Measurements from ENCODE around the gene DDX56.

Gene DDX56

DNA sequence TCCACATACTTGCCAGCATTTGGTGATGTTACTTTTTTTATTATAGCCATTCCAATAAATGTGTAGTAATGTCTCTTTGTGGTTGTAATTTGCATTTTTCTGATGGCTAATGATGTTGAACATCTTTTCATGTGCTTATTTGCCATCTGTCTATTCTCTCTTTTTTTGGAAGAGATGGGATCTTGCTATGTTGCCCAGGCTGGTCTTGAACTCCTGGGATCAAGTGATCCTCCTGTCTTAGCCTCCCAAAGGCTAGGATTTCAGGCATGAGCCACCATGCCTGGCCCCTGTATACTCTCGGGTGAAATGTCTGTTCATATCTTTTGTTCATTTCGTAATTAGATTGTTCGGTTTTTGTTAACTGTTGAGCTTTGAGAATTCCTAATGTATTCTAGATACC is 36.1 kb upstream of the DDX56 start:
- TF ChIP-seq, protein P1, sequence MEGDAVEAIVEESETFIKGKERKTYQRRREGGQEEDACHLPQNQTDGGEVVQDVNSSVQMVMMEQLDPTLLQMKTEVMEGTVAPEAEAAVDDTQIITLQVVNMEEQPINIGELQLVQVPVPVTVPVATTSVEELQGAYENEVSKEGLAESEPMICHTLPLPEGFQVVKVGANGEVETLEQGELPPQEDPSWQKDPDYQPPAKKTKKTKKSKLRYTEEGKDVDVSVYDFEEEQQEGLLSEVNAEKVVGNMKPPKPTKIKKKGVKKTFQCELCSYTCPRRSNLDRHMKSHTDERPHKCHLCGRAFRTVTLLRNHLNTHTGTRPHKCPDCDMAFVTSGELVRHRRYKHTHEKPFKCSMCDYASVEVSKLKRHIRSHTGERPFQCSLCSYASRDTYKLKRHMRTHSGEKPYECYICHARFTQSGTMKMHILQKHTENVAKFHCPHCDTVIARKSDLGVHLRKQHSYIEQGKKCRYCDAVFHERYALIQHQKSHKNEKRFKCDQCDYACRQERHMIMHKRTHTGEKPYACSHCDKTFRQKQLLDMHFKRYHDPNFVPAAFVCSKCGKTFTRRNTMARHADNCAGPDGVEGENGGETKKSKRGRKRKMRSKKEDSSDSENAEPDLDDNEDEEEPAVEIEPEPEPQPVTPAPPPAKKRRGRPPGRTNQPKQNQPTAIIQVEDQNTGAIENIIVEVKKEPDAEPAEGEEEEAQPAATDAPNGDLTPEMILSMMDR (IDR thresholded peaks at IDR 0.05), result no peak
- peaks cover 36% of the 10 kb centered on the region for H3K36me3 Mint-ChIP-seq (ENCODE audit: low read depth)
- no peak overlapping the region for H3K27ac Mint-ChIP-seq
- H3K4me3 Mint-ChIP-seq, result no peak overlapping the region
- peaks cover 7% of the 10 kb centered on the region for H3K27me3 Mint-ChIP-seq (ENCODE audit: low read depth, poor library complexity)
- no peak for DNase-seq
- H3K9me3 Mint-ChIP-seq, result no peaks in the 10 kb centered on the region
- peaks cover 36% of the 10 kb centered on the region for H3K4me1 Mint-ChIP-seq

DNA sequence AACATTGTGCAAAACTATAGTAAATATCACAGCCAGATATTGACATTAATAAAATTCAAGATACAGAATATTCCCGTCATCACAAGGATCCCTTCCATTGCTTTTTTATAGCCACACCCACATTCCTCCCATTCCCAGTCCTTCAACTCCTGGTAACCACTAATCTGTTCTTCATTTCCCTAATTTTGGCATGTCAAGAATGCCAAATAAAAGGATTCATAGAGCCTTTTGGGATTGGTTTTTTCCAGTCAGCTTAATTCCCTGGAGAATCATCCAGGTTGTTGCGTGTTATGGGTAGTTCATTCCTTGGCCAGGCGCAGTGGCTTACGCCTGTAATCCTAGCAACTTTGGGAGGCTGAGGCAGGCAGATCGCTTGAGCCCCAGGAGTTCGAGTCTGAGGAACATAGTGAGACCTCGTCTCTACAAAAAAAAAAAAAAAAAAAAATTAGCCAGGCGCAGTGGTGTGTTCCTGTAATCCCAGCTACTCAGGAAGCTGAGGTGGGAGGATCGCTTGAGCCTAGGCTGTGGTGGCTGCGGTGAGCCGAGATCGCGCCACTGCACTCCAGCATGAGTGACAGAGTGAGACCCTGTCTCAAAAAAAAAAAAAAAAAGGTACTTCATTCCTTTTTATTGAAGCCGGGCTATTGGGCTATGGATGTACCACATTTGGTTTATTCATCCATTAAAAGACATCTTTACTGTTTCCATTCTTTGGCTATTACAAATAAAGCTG is 35.4 kb upstream of the DDX56 start:
- peak overlapping the region; percentile 48 for H3K27ac Mint-ChIP-seq
- no peak for DNase-seq
- H3K36me3 Mint-ChIP-seq (ENCODE audit: low read depth), result peaks cover 31% of the 10 kb centered on the region
- peaks cover 14% of the 10 kb centered on the region for H3K27me3 Mint-ChIP-seq (ENCODE audit: low read depth, poor library complexity)
- peak overlapping the region; percentile 21 for H3K4me3 Mint-ChIP-seq
- H3K9me3 Mint-ChIP-seq, result no peaks in the 10 kb centered on the region
- H3K4me1 Mint-ChIP-seq, result peaks cover 33% of the 10 kb centered on the region
- TF ChIP-seq, protein P1 (IDR thresholded peaks at IDR 0.05), result no peak

DNA sequence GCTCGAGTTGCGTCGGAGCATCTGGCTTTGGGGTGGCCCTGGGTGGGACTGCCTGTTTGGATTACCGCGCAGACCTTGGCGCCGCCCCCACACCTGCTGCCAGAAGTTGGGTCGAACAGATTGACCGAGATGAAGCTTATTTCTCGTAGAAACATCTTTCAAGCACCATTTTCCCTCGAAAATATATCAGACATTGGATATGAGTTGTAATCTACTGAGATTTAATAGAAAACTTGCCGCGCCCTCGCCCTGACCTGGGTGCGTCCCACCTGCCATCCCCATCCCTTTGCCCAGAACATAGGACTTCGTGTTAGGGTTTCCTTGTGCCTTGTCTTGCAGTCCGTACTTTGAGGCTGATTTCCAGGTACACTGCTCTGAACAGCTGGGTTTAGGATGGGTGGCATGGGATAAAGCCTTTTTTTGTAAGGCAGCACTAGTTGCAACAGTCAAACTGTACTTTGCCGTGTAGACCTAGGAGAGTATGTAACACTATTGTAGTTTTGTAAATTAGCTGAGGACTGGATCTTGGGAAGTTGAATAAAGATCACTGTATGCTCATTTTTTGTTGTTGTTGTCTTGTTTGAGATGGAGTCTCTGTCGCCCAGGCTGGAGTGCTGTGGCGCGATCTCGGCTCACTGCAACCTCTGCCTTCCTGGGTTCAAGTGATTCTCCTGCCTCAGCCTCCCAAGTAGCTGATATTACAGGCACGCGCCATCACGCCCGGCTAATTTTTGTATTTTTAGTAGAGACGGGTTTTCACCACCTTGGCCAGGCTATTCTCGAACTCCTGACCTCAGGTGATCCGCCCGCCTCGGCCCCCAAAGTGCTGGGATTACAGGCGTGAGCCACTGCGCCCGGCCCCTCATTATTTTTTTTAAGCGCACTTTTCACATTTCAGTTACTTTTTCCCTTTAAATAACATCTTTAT is 33.7 kb upstream of the DDX56 start:
- no peak for DNase-seq
- peak overlapping the region; percentile 95 for H3K4me3 Mint-ChIP-seq
- peaks cover 21% of the 10 kb centered on the region for H3K27me3 Mint-ChIP-seq (ENCODE audit: low read depth, poor library complexity)
- H3K4me1 Mint-ChIP-seq, result peaks cover 32% of the 10 kb centered on the region
- no peaks in the 10 kb centered on the region for H3K9me3 Mint-ChIP-seq
- H3K27ac Mint-ChIP-seq, result peak overlapping the region; percentile 100
- TF ChIP-seq, protein P1 (IDR thresholded peaks at IDR 0.05), result no peak
- H3K36me3 Mint-ChIP-seq (ENCODE audit: low read depth), result peaks cover 30% of the 10 kb centered on the region

DNA sequence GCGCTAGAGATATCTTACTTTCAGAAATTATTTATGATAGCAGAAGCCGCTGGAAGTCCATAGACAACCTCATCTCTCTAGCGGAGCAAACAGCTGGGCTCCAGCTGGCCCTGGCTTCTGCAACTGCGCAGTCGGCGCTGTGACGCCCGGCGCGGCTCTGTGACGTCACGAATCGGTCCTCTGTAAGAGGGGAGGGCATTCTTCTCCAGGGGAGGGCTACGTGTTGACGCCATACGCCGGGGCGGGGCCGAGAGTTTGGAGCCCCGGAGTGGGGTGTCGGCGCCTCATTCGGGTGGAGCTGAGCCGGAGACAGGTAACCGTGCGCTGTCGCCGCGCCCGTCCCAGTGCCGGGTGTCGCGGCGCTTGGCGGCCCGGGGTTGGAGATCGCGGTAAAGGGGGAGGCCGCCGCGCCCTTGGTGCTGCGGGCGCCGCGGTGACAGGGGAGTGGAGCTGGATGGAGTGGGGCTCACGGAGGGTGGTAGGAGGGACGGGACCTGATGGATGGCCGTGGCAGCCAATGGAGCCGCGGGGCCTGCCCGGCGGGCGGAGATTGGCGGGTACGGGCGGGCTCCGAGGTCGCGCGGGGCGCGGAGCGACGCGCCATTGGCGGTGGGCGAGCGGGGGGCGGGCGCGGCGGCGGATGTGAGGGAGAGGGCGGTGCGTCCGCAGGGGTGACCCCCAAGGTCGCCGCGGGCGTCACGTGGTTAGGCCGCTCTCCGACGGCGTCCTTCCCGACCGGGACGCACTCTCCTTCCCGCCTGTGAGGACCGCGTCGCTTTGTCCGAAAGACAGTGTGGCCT is 32.8 kb upstream of the DDX56 start, which contains the start of gene OGDH:
Gene OGDH, plus strand, starts transcription at position 287 of the 800 bp plus-strand sequence. CDS start 17,717 bp downstream, outside the sequence.
- Mint-ChIP-seq H3K4me1 (peaks cover 32% of the 10 kb centered on the region), H3K9me3 (no peaks in the 10 kb centered on the region), H3K27ac (peak within 1 kb of the TSS; percentile 100), H3K4me3 (peak within 1 kb of the TSS; percentile 95), H3K27me3 (ENCODE audit: low read depth, poor library complexity) (peaks cover 30% of the 10 kb centered on the region), H3K36me3 (ENCODE audit: low read depth) (peaks cover 24% of the 10 kb centered on the region)
- peak; percentile 99 for DNase-seq
- TF ChIP-seq, protein P1 (IDR thresholded peaks at IDR 0.05), result no peak

DNA sequence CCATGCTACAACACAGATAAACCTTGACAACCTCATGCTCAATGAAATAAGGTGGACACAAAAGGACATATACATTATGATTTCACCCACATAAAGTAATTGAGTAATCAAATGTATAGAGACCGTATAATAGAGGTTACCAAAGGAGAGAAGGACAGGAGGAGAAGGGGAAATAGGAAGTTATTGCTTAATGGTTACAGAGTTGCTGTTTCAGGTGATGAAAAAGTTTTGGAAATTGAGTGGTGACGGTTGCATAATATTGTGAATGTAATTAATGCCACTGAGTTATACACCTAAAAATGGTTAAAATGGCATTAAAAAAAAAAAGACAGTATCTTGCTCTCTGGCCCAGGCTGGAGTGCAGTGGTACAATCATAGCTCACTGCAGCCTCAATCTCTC is 31.2 kb upstream of the DDX56 start:
- H3K4me3 Mint-ChIP-seq, result peak overlapping the region; percentile 95
- no peak for DNase-seq
- peaks cover 32% of the 10 kb centered on the region for H3K4me1 Mint-ChIP-seq
- H3K9me3 Mint-ChIP-seq, result no peaks in the 10 kb centered on the region
- TF ChIP-seq, protein P1 (IDR thresholded peaks at IDR 0.05), result no peak
- H3K27ac Mint-ChIP-seq, result no peak overlapping the region
- peaks cover 44% of the 10 kb centered on the region for H3K27me3 Mint-ChIP-seq (ENCODE audit: low read depth, poor library complexity)
- peaks cover 16% of the 10 kb centered on the region for H3K36me3 Mint-ChIP-seq (ENCODE audit: low read depth)
